Stimulated activated CD4-positive, alpha-beta T cell treated with anti-CD3 and anti-CD28 coated beads, TNF-alpha, amount 100 ng/mL, for 1 hour (primary cell): ENCODE results near the gene CTPS2.
"Not testable (repeated sequence)": the region's sequence is repeated elsewhere in the genome, so short reads cannot be mapped to it uniquely, and the experiment has no call there.

Experiments
- DNase-seq, 3 donors: peaks; one replicate each; pipeline ENCODE4 v3.0.0-alpha.2; 2020; ENCODE audit warnings: low read depth in 3 of 3, low spot score in 1 of 3

CTPS2 gene

GRCh38 chrX:16715638-16716037, 3.2 kb upstream of the CTPS2 start:
- not testable (repeated sequence) for DNase-seq

- DNase-seq = no peak
Measured at GRCh38 chrX:16714504-16714903, 2.0 kb upstream of the CTPS2 start.

GRCh38 chrX:16711893-16712547, 449 bp downstream of the CTPS2 start:
- DNase-seq = no peak

GRCh38 chrX:16711219-16711811, 1.2 kb downstream of the CTPS2 start:
- no peak for DNase-seq

- no peak for DNase-seq
Measured at GRCh38 chrX:16708016-16708415, 4.5 kb downstream of the CTPS2 start.

GRCh38 chrX:16705370-16705769, 7.1 kb downstream of the CTPS2 start:
- DNase-seq = no peak

GRCh38 chrX:16702700-16703599, 9.5 kb downstream of the CTPS2 start:
- no peak for DNase-seq

GRCh38 chrX:16700734-16701133, 11.7 kb downstream of the CTPS2 start:
- DNase-seq = no peak

GRCh38 chrX:16699389-16699788, 13.1 kb downstream of the CTPS2 start:
- no peak for DNase-seq

- DNase-seq = no peak
Measured at GRCh38 chrX:16696956-16697355, 15.5 kb downstream of the CTPS2 start.

GRCh38 chrX:16695079-16695676, 17.3 kb downstream of the CTPS2 start:
- peak in 2 of 3 donors; percentile 41 to 52 for DNase-seq

- no peak for DNase-seq
Measured at GRCh38 chrX:16687514-16687913, 25.0 kb downstream of the CTPS2 start.

- no peak for DNase-seq
Measured at GRCh38 chrX:16683007-16683664, 29.3 kb downstream of the CTPS2 start.

GRCh38 chrX:16678689-16679088, 33.8 kb downstream of the CTPS2 start:
- DNase-seq = no peak

GRCh38 chrX:16671005-16671404, 41.5 kb downstream of the CTPS2 start:
- DNase-seq = no peak

- DNase-seq = no peak
Measured at GRCh38 chrX:16666541-16666940, 45.9 kb downstream of the CTPS2 start.

- no peak for DNase-seq
Measured at GRCh38 chrX:16665089-16665488, 47.4 kb downstream of the CTPS2 start.

GRCh38 chrX:16664626-16665025, 47.8 kb downstream of the CTPS2 start:
- DNase-seq = no peak

- no peak for DNase-seq
Measured at GRCh38 chrX:16664074-16664473, 48.4 kb downstream of the CTPS2 start.

- no peak for DNase-seq
Measured at GRCh38 chrX:16662402-16662801, 50.1 kb downstream of the CTPS2 start.

GRCh38 chrX:16661495-16661894, 51.0 kb downstream of the CTPS2 start:
- DNase-seq = no peak
